GM23338 (cell line): Measurements from ENCODE around the gene PRB3.

Experiments used
- CREB1 ChIP-seq: fragments of 250-450 bp; sonication (Bioruptor Pico); IDR thresholded peaks from 2 replicates; pipeline ENCODE4 v1.5.0; 2020; ENCODE audit warnings: low read depth, mild to moderate bottlenecking, moderate library complexity
- CTCF ChIP-seq, 2 experiments: fragments of 200-600 bp in 1 of 2; sonication (generic) in 1 of 2; conservative IDR thresholded peaks; 2 replicates each; pipeline versions ENCODE4 v1.5.1 to v1.6.1; 2016 to 2017; ENCODE audit warnings: antibody characterized with exemption in 2 of 2, low read depth in 2 of 2, mild to moderate bottlenecking in 2 of 2, moderate library complexity in 1 of 2
- EZH2 ChIP-seq: fragments of 200-600 bp; sonication (generic); IDR thresholded peaks from one replicate; pipeline ENCODE4 v1.8.0; 2017; ENCODE audit warnings: antibody characterized with exemption, mild to moderate bottlenecking, low read depth; ENCODE audit not compliant: unreplicated experiment
- EZH2phosphoT487 ChIP-seq: fragments of 200-600 bp; sonication (generic); IDR thresholded peaks from one replicate; pipeline ENCODE4 v1.8.1; 2018; ENCODE audit warnings: antibody characterized with exemption; ENCODE audit not compliant: unreplicated experiment
- NANOG ChIP-seq: IDR thresholded peaks from 2 replicates; pipeline ENCODE4 v1.6.1; 2016; ENCODE audit warnings: antibody characterized with exemption, borderline replicate concordance
- POLR2AphosphoS5 ChIP-seq: IDR thresholded peaks from 2 replicates; pipeline ENCODE4 v1.6.1; 2016; ENCODE audit warnings: antibody characterized with exemption, low read depth
- STAT1 ChIP-seq: IDR thresholded peaks from one replicate; pipeline ENCODE4 v1.6.1; 2016; ENCODE audit warnings: antibody characterized with exemption; ENCODE audit not compliant: unreplicated experiment
- TF ChIP-seq, protein P1 (sequence below): IDR thresholded peaks from one replicate; pipeline ENCODE4 v1.6.1; 2018; ENCODE audit warnings: antibody characterized with exemption; ENCODE audit not compliant: unreplicated experiment

- no peak for TF ChIP-seq CTCF (conservative IDR thresholded peaks at IDR 0.05; ENCODE audit: low read depth in 2 of 2)
- TF ChIP-seq EZH2phosphoT487: no peak
- no peak for TF ChIP-seq POLR2AphosphoS5
- TF ChIP-seq CREB1 (CRISPR knock-in tag): no peak
- TF ChIP-seq EZH2: no peak
- TF ChIP-seq, protein P1, sequence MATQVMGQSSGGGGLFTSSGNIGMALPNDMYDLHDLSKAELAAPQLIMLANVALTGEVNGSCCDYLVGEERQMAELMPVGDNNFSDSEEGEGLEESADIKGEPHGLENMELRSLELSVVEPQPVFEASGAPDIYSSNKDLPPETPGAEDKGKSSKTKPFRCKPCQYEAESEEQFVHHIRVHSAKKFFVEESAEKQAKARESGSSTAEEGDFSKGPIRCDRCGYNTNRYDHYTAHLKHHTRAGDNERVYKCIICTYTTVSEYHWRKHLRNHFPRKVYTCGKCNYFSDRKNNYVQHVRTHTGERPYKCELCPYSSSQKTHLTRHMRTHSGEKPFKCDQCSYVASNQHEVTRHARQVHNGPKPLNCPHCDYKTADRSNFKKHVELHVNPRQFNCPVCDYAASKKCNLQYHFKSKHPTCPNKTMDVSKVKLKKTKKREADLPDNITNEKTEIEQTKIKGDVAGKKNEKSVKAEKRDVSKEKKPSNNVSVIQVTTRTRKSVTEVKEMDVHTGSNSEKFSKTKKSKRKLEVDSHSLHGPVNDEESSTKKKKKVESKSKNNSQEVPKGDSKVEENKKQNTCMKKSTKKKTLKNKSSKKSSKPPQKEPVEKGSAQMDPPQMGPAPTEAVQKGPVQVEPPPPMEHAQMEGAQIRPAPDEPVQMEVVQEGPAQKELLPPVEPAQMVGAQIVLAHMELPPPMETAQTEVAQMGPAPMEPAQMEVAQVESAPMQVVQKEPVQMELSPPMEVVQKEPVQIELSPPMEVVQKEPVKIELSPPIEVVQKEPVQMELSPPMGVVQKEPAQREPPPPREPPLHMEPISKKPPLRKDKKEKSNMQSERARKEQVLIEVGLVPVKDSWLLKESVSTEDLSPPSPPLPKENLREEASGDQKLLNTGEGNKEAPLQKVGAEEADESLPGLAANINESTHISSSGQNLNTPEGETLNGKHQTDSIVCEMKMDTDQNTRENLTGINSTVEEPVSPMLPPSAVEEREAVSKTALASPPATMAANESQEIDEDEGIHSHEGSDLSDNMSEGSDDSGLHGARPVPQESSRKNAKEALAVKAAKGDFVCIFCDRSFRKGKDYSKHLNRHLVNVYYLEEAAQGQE: no peak
- no peak for TF ChIP-seq NANOG
- no peak for TF ChIP-seq STAT1
Measured at GRCh38 chr12:11310336-11310735, 40.8 kb upstream of the PRB3 start, which contains the start of gene PRB4.
